Kidney (tissue), 14 donors: ENCODE measurements around the gene SHOX. TPM values are rescaled to one million over a fixed set of nuclear protein-coding genes. Genes with fewer than 3 reads are reported as not detected.
"Not testable (repeated sequence)": the region's sequence is repeated elsewhere in the genome, so short reads cannot be mapped to it uniquely, and the experiment has no call there.

Experiments used
- DNase-seq, 5 donors: peaks; one replicate each; pipeline ENCODE4 v3.0.0-alpha.2; 2013 to 2020
- FAIRE-seq: peaks from 2 replicates; lab custom pipeline; 2012; peaks lifted over from hg19 to GRCh38; lab: Jason Lieb, UNC
- H3K27ac ChIP-seq, 2 donors: one replicate each; pipeline ENCODE4 v1.7.0; 2013; ENCODE audit warnings: low read depth in 2 of 2, low read length in 2 of 2, inconsistent platforms in 1 of 2
- H3K27me3 ChIP-seq: one replicate; pipeline ENCODE4 v1.7.1; 2013; ENCODE audit warnings: low read length, inconsistent platforms; ENCODE audit not compliant: control insufficient read depth, insufficient read depth
- H3K36me3 ChIP-seq, 3 donors: one replicate each; pipeline versions ENCODE4 v1.7.0 to v1.7.1; 2013; ENCODE audit warnings: low read length in 3 of 3, control low read depth in 1 of 3, inconsistent platforms in 1 of 3; ENCODE audit not compliant: insufficient read depth in 3 of 3, control insufficient read depth in 2 of 3
- H3K4me1 ChIP-seq, 3 donors: one replicate each; pipeline versions ENCODE4 v1.7.0 to v1.7.1; 2013; ENCODE audit warnings: low read length in 3 of 3, inconsistent platforms in 1 of 3, low read depth in 1 of 3; ENCODE audit not compliant: control insufficient read depth in 2 of 3, insufficient read depth in 2 of 3
- H3K4me3 ChIP-seq, 3 donors: one replicate each; pipeline versions ENCODE4 v1.7.0 to v1.8.1; 2013; ENCODE audit warnings: low read length in 3 of 3, control low read depth in 1 of 3, inconsistent platforms in 1 of 3
- H3K9ac ChIP-seq, 3 donors: one replicate each; pipeline versions ENCODE4 v1.7.0 to v1.7.1; 2013; ENCODE audit warnings: low read length in 3 of 3, control low read depth in 1 of 3, inconsistent platforms in 1 of 3
- H3K9me3 ChIP-seq, 3 donors: one replicate each; pipeline versions ENCODE4 v1.7.0 to v1.7.1; 2013; ENCODE audit warnings: low read length in 3 of 3, control low read depth in 1 of 3, inconsistent platforms in 1 of 3; ENCODE audit not compliant: control insufficient read depth in 2 of 3, insufficient read depth in 1 of 3
- intact Hi-C: fragments of 100-400 bp; cut with DNase I; formaldehyde crosslinking; loops from one replicate; pipeline ENCODE4 v1.11.1; 2022
- polyA plus RNA-seq: library from polyadenylated mRNA; stranded (reverse); fragments of 350-450 nt; fragmentation: Illumina TruSeq; extraction: RNeasy Lipid Tissue Mini Kit (QIAGEN cat#74804); gene quantifications from one replicate; pipeline ENCODE4 v1.2.3, GENCODE V29; 2014; ENCODE audit warnings: low read depth, low replicate concordance; ENCODE audit not compliant: insufficient read depth
- total RNA-seq: library from RNA; stranded (reverse); fragmentation: NEBNext Ultra II Directional; extraction: Animal tissue kit (Norgen Biotek cat#: 25700); gene quantifications from one replicate; pipeline ENCODE4 v1.2.1, GENCODE V29; 2021
- TF ChIP-seq, protein P1 (sequence below): IDR thresholded peaks from 3 replicates; pipeline ENCODE4 v1.5.1; 2012; ENCODE audit warnings: mild to moderate bottlenecking, moderate library complexity, borderline replicate concordance; ENCODE audit not compliant: insufficient read depth; ENCODE audit errors: extremely low read depth
- donor health status: control.
- donor health status: control.
- donor health status: control.
- donor health status: control.
- donor health status: control.
- donor health status: DM: yes; HTN: yes; CAD: no.
- donor health status: Normal renal cell carcinoma (clear cell type).

The SHOX gene
- total and polyA plus RNA-seq, 2 donors from 2014 or later = not detected

DNA sequence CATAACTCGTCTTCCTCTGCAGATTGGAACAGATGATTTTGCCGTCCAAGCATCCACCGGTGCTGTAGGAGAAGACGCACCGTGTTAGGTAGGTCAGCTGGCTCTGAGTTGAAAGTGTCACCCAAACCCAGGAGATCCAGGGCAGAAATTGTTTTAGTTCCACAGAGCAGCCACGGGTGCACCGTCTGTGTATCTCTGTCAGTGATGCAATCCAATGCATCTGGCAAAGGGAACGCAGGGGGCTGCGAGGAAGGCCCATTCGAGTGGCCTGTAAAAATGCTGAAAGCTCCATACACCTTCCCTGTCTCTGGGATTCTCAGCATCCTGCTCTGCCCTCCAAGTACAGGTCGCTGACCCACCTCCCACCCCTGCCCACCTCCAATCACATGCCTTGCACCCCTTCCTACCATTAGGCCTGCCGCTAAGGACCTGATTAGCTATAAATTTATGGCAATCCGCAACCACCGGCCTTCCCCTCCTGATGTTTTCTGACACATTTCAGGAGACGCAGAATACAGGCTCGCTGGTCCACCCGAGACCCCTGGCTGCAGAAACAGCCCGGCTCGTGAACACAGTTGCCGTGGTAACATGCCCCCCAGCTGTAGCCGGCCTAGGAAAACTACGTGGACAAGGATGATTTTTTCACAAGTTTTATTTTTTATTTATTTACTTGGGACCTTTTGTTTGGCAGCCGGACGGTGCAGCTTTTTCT, 39.7 kb upstream of the SHOX start:
- Histone ChIP-seq H3K4me3 (no peak overlapping the region), H3K36me3 (no peaks in the 10 kb centered on the region), H3K27me3 (no peaks in the 10 kb centered on the region), H3K27ac (no peak overlapping the region), H3K9me3 (peaks cover 0 to 7% (median 0%) of the 10 kb centered on the region in 3 donors), H3K4me1 (no peaks in the 10 kb centered on the region), H3K9ac (no peak overlapping the region)
- FAIRE-seq = no peak
- TF ChIP-seq, protein P1, sequence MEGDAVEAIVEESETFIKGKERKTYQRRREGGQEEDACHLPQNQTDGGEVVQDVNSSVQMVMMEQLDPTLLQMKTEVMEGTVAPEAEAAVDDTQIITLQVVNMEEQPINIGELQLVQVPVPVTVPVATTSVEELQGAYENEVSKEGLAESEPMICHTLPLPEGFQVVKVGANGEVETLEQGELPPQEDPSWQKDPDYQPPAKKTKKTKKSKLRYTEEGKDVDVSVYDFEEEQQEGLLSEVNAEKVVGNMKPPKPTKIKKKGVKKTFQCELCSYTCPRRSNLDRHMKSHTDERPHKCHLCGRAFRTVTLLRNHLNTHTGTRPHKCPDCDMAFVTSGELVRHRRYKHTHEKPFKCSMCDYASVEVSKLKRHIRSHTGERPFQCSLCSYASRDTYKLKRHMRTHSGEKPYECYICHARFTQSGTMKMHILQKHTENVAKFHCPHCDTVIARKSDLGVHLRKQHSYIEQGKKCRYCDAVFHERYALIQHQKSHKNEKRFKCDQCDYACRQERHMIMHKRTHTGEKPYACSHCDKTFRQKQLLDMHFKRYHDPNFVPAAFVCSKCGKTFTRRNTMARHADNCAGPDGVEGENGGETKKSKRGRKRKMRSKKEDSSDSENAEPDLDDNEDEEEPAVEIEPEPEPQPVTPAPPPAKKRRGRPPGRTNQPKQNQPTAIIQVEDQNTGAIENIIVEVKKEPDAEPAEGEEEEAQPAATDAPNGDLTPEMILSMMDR = no peak
- intact Hi-C loops = no loop called here
- no peak for DNase-seq

GRCh38 chrX:599837-600715, 30.5 kb upstream of the SHOX start:
- no peak for DNase-seq
- Histone ChIP-seq H3K9ac (no peak overlapping the region), H3K36me3 (no peaks in the 10 kb centered on the region), H3K27me3 (no peaks in the 10 kb centered on the region), H3K4me1 (no peaks in the 10 kb centered on the region), H3K9me3 (peaks cover 0 to 20% (median 5%) of the 10 kb centered on the region in 3 donors), H3K27ac (no peak overlapping the region), H3K4me3 (no peak overlapping the region)
- TF ChIP-seq, protein P1 = no peak
- no peak for FAIRE-seq
- intact Hi-C loops = no loop called here

DNA sequence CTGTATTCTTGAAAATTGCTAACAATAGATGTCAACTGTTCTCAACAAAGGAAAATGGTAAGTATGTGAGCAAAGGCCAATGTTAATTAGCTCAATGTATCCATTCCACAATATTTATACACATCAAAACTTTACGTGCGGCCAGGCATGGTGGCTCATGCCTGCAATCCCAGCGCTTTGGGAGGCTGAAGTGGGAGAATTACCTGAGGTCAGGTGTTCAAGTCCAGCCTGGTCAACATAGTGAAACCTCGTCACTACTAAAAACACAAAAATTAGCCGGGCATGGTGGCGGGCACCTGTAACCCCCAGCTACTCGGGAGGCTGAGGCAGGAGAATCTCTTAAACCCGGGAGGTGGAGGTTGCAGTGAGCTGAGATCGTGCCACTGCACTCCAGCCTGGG, 27.6 kb upstream of the SHOX start:
- H3K27me3 ChIP-seq, DNase-seq, intact Hi-C loops, H3K9me3 ChIP-seq, H3K9ac ChIP-seq, FAIRE-seq, H3K27ac ChIP-seq, H3K4me3 ChIP-seq, H3K36me3 ChIP-seq, H3K4me1 ChIP-seq: not testable (repeated sequence)

- intact Hi-C loops, H3K36me3 ChIP-seq, H3K9me3 ChIP-seq, H3K27ac ChIP-seq, H3K4me1 ChIP-seq, H3K9ac ChIP-seq, DNase-seq, H3K27me3 ChIP-seq, H3K4me3 ChIP-seq, FAIRE-seq: not testable (repeated sequence)
Observed at GRCh38 chrX:604616-605015, 26.0 kb upstream of the SHOX start.

DNA sequence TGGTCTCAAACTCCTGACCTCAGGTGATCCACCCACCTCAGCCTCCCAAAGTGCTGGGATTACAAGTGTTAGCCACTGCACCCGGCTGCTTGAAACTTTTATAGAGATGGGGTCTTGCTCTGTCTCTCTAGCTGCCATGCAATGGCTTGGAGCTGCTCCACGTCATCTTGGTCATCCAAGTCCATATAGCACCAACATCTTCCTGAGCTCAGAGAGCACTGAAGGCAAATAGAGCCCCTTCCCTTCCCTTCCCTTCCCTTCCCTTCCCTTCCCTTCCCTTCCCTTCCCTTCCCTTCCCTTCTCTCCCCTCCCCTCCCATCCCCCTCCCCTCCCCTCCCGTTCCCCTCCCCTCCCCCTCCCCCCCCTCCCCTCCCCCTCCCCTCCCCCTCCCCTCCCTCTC, 22.5 kb upstream of the SHOX start:
- H3K9ac ChIP-seq, H3K36me3 ChIP-seq, H3K27ac ChIP-seq, H3K4me1 ChIP-seq, DNase-seq, H3K4me3 ChIP-seq, intact Hi-C loops, FAIRE-seq, H3K27me3 ChIP-seq: not testable (repeated sequence)
- peaks cover 0 to 14% (median 7%) of the 10 kb centered on the region in 3 donors for H3K9me3 ChIP-seq
